Mucosa of rectum (tissue), 2 donors: ENCODE data around the gene PRPF6.
"Not testable (repeated sequence)": the region's sequence is repeated elsewhere in the genome, so short reads cannot be mapped to it uniquely, and the experiment has no call there.

Experiments
- H3K27ac ChIP-seq, 2 donors: one replicate each; pipeline ENCODE4 v1.7.0; 2013; ENCODE audit warnings: inconsistent platforms in 2 of 2, low read depth in 2 of 2, low read length in 2 of 2
- H3K27me3 ChIP-seq, 2 donors: one replicate each; pipeline ENCODE4 v1.7.0; 2013; ENCODE audit warnings: low read length in 2 of 2; ENCODE audit not compliant: control insufficient read depth in 2 of 2, insufficient read depth in 2 of 2
- H3K36me3 ChIP-seq, 2 donors: one replicate each; pipeline ENCODE4 v1.7.0; 2013; ENCODE audit warnings: low read length in 2 of 2; ENCODE audit not compliant: control insufficient read depth in 2 of 2, insufficient read depth in 2 of 2
- H3K4me1 ChIP-seq, 2 donors: one replicate each; pipeline ENCODE4 v1.7.0; 2013; ENCODE audit warnings: low read length in 2 of 2, mild to moderate bottlenecking in 1 of 2; ENCODE audit not compliant: control insufficient read depth in 2 of 2, insufficient read depth in 2 of 2
- H3K4me3 ChIP-seq, 2 donors: one replicate each; pipeline ENCODE4 v1.7.0; 2013; ENCODE audit warnings: low read length in 2 of 2
- H3K9ac ChIP-seq, 2 donors: one replicate each; pipeline ENCODE4 v1.7.0; 2013; ENCODE audit warnings: low read length in 2 of 2, low read depth in 1 of 2, mild to moderate bottlenecking in 1 of 2
- H3K9me3 ChIP-seq, 2 donors: one replicate each; pipeline ENCODE4 v1.7.0; 2013; ENCODE audit warnings: low read length in 2 of 2; ENCODE audit not compliant: control insufficient read depth in 2 of 2
- donor health status: healthy.
- donor health status: Normal muscosa, but diverticular disease.

Gene PRPF6

DNA sequence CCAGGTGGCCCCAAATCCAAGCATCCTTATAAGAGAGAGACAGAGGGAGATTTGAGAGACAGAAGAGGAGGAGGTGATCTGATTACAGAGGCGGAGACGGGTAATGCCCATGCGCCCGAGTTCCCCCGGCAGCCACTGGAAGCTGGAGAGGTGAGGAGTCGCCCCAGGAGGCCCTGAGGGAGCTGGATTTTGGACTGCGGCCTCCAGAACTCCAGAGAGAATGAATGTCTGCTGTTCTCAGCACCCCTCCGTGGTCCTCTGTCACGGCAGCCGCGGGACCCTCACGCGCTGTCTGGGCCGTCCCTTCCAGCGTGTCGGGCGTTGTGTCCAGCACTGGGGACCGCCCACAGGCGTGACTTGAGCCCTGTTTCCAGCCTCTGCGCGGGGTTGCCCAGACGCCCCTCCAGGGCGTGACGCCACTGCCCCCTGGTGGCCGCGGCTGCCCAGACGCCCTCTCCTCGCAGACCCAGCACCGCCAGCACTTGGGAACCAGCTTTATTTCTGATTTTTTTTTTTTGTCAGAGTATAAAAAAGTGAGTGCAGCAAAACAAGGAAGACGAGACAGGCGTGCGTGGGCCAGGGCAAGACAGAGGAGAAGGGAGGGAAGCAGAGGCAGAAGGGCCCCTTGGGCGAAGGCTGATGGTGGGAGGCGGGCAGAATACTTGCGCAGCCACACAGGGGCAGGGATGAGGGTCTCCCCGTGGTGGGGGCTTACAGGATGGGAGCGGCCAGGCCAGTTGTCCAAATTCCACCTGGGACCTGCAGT is 7.1 kb upstream of the PRPF6 start:
- H3K27ac ChIP-seq: no peak overlapping the region
- peaks cover 11 to 20% of the 10 kb centered on the region in 2 donors for H3K4me1 ChIP-seq
- H3K27me3 ChIP-seq: peaks cover 7 to 10% of the 10 kb centered on the region in 2 donors
- peaks cover 0 to 4% of the 10 kb centered on the region in 2 donors for H3K36me3 ChIP-seq
- no peaks in the 10 kb centered on the region for H3K9me3 ChIP-seq
- peak overlapping the region; percentile 44 for H3K4me3 ChIP-seq
- H3K9ac ChIP-seq: no peak overlapping the region

DNA sequence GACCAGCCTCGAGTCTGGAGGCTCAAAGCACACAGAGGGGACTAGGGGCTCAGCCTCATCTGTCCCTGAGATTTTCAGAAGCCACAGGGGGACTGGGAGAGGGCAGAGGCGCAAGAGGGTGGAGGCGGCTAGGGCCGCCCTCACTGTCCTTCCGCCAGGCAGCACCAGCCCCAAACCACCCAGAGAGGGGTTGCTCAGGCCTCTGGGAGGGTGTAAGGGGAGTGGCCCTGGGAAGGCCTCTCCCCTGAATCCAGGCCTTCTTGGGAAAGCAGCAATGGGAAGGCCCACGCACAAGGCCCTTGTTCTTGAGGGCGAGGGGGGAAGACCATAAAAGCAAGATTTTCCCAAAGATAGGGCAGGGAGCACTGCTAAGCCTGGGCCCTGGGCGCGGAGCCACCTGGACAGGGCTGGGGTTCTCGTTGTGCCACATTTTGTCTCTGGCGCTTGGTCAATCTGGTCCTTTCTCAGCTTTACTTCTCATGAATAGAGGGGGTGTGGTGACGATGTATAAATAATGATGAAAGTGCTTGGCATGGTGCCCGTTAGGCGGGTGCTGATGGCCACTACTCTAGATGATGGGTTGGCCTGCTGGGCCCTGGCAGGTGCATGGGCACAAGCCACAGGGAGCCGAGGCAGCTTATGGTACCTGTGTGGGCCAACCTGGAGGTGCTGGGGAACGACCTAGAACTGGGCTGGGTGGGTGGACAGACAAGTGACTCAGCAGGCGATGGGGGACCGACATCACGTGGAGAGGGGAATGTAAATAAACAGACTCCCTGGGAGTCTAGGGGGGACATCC is 6.3 kb upstream of the PRPF6 start:
- Histone ChIP-seq H3K9ac (no peak overlapping the region), H3K36me3 (peaks cover 0 to 4% of the 10 kb centered on the region in 2 donors), H3K4me1 (peaks cover 11 to 18% of the 10 kb centered on the region in 2 donors), H3K27ac (no peak overlapping the region), H3K27me3 (peaks cover 7 to 8% of the 10 kb centered on the region in 2 donors), H3K4me3 (no peak overlapping the region), H3K9me3 (no peaks in the 10 kb centered on the region)

DNA sequence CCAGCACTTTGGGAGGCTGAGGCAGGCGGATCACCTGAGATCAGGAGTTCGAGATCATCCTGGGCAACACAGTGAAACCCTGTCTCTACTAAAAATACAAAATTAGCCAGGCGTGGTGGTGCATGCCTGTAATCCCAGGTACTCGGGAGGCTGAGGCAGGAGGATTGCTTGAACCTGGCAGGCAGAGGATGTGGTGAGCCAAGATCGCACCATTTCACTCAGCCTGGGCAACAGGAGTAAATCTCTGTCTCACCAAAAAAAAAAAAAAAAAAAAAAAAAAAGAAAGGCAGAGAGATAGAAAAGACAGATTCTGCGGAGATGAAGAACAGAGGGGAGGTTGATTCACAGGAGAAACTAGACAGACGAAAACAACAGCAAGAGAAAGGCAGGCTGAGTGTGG is 4.4 kb upstream of the PRPF6 start:
- H3K4me3 ChIP-seq, H3K27ac ChIP-seq, H3K9ac ChIP-seq, H3K9me3 ChIP-seq, H3K36me3 ChIP-seq, H3K27me3 ChIP-seq: not testable (repeated sequence)
- H3K4me1 ChIP-seq: peaks cover 22 to 30% of the 10 kb centered on the region in 2 donors

DNA sequence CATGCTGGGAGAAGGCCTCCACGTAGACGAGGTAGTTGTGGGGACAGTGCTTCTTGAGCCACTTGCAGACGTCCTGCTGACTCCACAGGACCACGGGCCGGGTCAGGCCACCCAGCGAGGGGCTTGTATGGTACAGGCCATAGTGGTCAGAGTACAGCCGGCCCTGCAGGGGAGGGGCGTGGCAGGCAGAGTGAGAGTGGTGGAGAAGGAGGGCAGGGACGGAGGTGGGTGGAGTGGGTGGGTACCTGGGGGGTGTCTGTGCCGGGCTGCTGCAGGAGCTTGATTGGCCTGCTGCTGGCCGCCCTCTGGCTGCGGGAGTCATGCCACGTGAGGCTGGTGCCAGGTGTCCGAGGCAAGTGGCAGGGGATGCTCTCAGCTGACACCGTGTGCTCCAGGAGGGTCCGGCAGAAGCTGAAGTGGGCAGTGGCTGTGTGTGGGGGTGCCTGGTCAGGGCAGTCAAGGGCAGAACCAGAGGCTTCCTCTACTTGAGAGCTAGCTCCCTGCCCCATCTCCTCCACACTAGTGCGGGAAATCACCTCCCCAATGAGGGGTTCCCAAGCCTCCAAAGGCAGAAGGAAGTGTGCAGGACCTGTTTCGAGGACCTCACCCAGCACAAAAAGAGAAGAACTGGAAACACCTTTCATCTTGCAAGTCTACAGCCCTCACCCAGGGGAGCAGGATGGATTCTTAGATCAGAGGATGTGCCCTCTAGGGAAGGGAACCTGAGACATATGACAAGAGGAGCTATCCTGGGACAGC is 3.8 kb upstream of the PRPF6 start:
- Histone ChIP-seq H3K9ac (no peak overlapping the region), H3K27me3 (peaks cover 0 to 3% of the 10 kb centered on the region in 2 donors), H3K4me3 (no peak overlapping the region), H3K27ac (peak overlapping the region in 1 of 2 donors; percentile 90), H3K4me1 (peaks cover 29 to 34% of the 10 kb centered on the region in 2 donors), H3K36me3 (peaks cover 0 to 4% of the 10 kb centered on the region in 2 donors), H3K9me3 (no peaks in the 10 kb centered on the region)

DNA sequence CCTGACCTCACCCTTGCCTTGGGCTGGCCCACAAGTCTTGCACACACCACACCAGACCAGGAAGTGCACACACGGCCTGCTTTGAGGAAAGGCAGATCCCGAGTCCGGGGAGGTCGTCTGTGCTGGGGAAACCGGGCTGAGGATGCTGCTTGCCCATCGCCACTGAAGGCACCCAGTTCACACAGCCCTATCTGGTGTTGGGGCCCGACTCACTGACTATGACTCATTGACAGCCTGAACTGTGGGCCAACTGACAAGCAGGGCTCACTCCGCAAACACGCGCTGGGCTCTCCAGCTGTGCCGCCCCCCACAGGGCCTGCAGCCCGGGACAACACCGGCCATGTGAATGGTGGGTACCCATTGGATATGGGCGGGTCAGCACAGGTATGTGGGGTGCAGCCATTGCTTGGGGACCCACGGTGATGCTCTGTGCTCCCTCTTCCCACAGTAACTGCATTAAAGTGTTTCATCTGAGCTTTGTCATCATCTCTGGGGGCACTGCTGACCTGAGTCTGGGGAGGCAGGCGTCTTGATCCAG is 3.1 kb upstream of the PRPF6 start:
- Histone ChIP-seq H3K4me1 (peaks cover 29 to 37% of the 10 kb centered on the region in 2 donors), H3K27me3 (peaks cover 0 to 3% of the 10 kb centered on the region in 2 donors), H3K9ac (no peak overlapping the region), H3K9me3 (no peaks in the 10 kb centered on the region), H3K4me3 (no peak overlapping the region), H3K27ac (peak overlapping the region in 1 of 2 donors; percentile 90), H3K36me3 (peaks cover 0 to 9% of the 10 kb centered on the region in 2 donors)

DNA sequence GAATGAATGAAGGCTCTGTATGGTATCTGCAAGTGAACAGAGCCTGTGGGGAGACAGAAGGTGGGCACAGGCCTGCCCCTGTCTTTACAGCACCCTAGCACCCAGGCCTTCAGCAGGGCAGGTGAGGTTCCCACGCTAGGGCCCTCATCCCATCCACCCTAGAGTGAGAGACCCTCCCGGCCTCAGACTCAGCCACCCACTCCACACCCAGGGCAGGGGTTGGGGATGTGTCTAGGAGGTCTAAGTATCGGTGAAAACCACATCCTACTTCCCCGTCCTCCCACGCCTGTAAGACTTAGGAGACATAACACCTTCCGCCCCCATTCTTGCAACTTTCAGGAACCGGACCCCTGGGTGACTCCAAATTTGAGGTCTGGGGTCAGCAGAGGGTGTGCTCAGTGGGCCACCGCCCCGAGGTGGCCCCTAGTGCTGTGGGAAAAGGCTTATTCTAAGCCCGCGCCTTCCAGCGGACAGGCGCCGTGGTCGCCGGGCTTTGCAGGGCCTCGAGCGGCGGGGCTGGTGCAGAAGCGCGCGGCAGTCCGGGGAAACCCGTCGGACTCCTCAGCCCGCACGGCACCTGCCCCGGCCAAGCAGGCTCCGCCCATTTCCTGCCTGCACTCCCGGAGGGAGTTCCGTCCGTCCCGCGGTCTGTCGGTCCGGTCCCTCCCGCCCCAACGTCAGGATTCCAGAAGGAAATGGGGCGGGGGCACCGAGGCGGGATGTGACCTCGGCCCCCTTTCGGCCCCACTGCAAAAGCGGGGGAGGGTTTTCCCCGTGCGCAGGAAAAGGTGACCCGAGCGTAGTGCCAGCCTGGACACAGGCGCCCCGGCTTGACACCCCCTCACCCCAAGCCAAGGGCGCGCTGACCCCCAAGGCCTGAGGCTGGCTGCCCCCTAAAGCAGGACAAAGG is 2.4 kb upstream of the PRPF6 start:
- Histone ChIP-seq H3K27ac (peak overlapping the region; percentile 64 to 90), H3K9ac (peak overlapping the region; percentile 60 to 75), H3K27me3 (peaks cover 0 to 3% of the 10 kb centered on the region in 2 donors), H3K4me1 (peaks cover 25 to 34% of the 10 kb centered on the region in 2 donors), H3K36me3 (peaks cover 0 to 14% of the 10 kb centered on the region in 2 donors), H3K4me3 (peak overlapping the region; percentile 68), H3K9me3 (no peaks in the 10 kb centered on the region)

DNA sequence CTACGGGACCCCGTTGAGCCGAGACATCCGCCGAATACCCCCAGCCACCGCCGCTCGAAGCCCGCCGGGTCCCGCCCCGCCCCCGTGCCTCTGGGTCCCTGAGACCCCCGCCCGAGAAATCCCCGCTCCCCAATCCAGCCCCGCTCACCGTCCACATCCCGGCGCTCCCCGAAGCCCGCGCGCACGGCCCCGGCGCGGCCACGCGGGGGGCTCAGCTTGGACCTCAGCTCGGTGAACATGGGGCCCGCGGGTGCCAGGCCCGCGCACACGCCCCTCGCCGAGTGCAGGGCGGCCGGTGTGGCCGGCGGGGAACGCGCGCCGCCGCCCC is 1.7 kb upstream of the PRPF6 start:
- Histone ChIP-seq H3K4me1 (peaks cover 23 to 32% of the 10 kb centered on the region in 2 donors), H3K9me3 (no peaks in the 10 kb centered on the region), H3K27ac (peak overlapping the region; percentile 64 to 90), H3K27me3 (peaks cover 0 to 3% of the 10 kb centered on the region in 2 donors), H3K9ac (peak overlapping the region; percentile 60 to 75), H3K36me3 (peaks cover 0 to 19% of the 10 kb centered on the region in 2 donors), H3K4me3 (peak overlapping the region; percentile 68)

- Histone ChIP-seq H3K4me3 (peak within 1 kb of the TSS; percentile 68 to 98), H3K27me3 (peaks cover 0 to 3% of the 10 kb centered on the region in 2 donors), H3K4me1 (peaks cover 23 to 32% of the 10 kb centered on the region in 2 donors), H3K27ac (peak within 1 kb of the TSS; percentile 64 to 90), H3K36me3 (peaks cover 5 to 22% of the 10 kb centered on the region in 2 donors), H3K9ac (peak within 1 kb of the TSS; percentile 60 to 80), H3K9me3 (no peaks in the 10 kb centered on the region)
Measured at GRCh38 chr20:63979557-63980316, 1.2 kb upstream of the PRPF6 start, which contains the start of gene SAMD10. Gene SAMD10, minus strand, starts transcription at chr20:63979642. Its CDS starts 175 bp downstream, at chr20:63979467.
